Naive thymus-derived CD4-positive, alpha-beta T cell (primary cell): Measurements from ENCODE around the gene DIS3L2. TPM values are rescaled to one million over a fixed set of nuclear protein-coding genes. Genes with fewer than 3 reads are reported as not detected.
"Not testable (repeated sequence)": the region's sequence is repeated elsewhere in the genome, so short reads cannot be mapped to it uniquely, and the experiment has no call there.

Experiments used
- ATAC-seq: fragments of 150-1000 bp; cut with Tn5 transposase; 2 replicates; pipeline ENCODE4 v1.10.0; 2021; ENCODE audit warnings: mild to moderate bottlenecking, moderate library complexity
- CTCF ChIA-PET: fragments of 350-600 bp; sonication (Branson Sonifier 250); formaldehyde crosslinking; loops from one replicate; lab custom pipeline; 2021; ENCODE audit warnings: antibody characterized with exemption; lab: Charles Lee
- POLR2A ChIA-PET: fragments of 350-600 bp; sonication (Branson Sonifier 250); formaldehyde crosslinking; loops from one replicate; lab custom pipeline; 2021; ENCODE audit warnings: antibody characterized with exemption, inconsistent platforms; lab: Charles Lee
- DNase-seq, 9 donors: peaks; one replicate each; pipeline versions ENCODE4 v3.0.0 to v3.0.0-alpha.2; 2020 to 2022; ENCODE audit warnings: mixed read lengths in 1 of 9
- H3K27ac ChIP-seq: one replicate; pipeline ENCODE4 v1.7.0; 2013; ENCODE audit warnings: mild to moderate bottlenecking, low read depth, low read length, moderate library complexity
- H3K27me3 ChIP-seq, 2 donors: one replicate each; pipeline ENCODE4 v1.7.0; 2013; ENCODE audit warnings: low read length in 2 of 2, mild to moderate bottlenecking in 2 of 2, moderate library complexity in 2 of 2; ENCODE audit not compliant: control insufficient read depth in 2 of 2, insufficient read depth in 2 of 2
- H3K36me3 ChIP-seq, 3 experiments: 1 replicate in 2 of 3; 2 replicates in 1 of 3; pipeline ENCODE4 v1.7.0; 2013; ENCODE audit warnings: low read length in 3 of 3, mild to moderate bottlenecking in 3 of 3, moderate library complexity in 1 of 3; ENCODE audit not compliant: insufficient read depth in 3 of 3, control insufficient read depth in 2 of 3
- H3K4me1 ChIP-seq, 2 donors: one replicate each; pipeline ENCODE4 v1.7.0; 2013; ENCODE audit warnings: low read length in 2 of 2, mild to moderate bottlenecking in 2 of 2, moderate library complexity in 1 of 2; ENCODE audit not compliant: control insufficient read depth in 2 of 2, insufficient read depth in 2 of 2
- H3K4me3 ChIP-seq: 2 replicates; pipeline ENCODE4 v1.7.0; 2013; ENCODE audit warnings: mild to moderate bottlenecking, low read length
- H3K9me3 ChIP-seq, 3 experiments: 1 replicate in 2 of 3; 2 replicates in 1 of 3; pipeline ENCODE4 v1.7.0; 2013; ENCODE audit warnings: low read length in 3 of 3; ENCODE audit not compliant: control insufficient read depth in 2 of 3
- H3K27ac Mint-ChIP-seq, 9 donors: one replicate each; pipeline ENCODE4 v1.8.0; 2020 to 2022; ENCODE audit warnings: mixed read lengths in 9 of 9, mild to moderate bottlenecking in 8 of 9, moderate library complexity in 5 of 9, inconsistent platforms in 2 of 9
- H3K27me3 Mint-ChIP-seq, 5 donors: one replicate each; pipeline ENCODE4 v1.8.0; 2021 to 2022; ENCODE audit warnings: mixed read lengths in 5 of 5, mild to moderate bottlenecking in 1 of 5
- H3K36me3 Mint-ChIP-seq, 5 donors: one replicate each; pipeline ENCODE4 v1.8.0; 2020 to 2022; ENCODE audit warnings: mixed read lengths in 5 of 5, mild to moderate bottlenecking in 3 of 5, inconsistent platforms in 1 of 5
- H3K4me1 Mint-ChIP-seq, 7 donors: one replicate each; pipeline ENCODE4 v1.8.0; 2020 to 2022; ENCODE audit warnings: mixed read lengths in 7 of 7, mild to moderate bottlenecking in 3 of 7, inconsistent platforms in 1 of 7
- H3K4me3 Mint-ChIP-seq, 10 donors: one replicate each; pipeline ENCODE4 v1.8.0; 2020 to 2022; ENCODE audit warnings: mild to moderate bottlenecking in 10 of 10, mixed read lengths in 10 of 10, moderate library complexity in 6 of 10, inconsistent platforms in 2 of 10
- H3K9me3 Mint-ChIP-seq, 11 donors: one replicate each; pipeline ENCODE4 v1.8.0; 2020 to 2022; ENCODE audit warnings: mixed read lengths in 11 of 11, mild to moderate bottlenecking in 4 of 11, inconsistent platforms in 1 of 11, moderate library complexity in 1 of 11
- intact Hi-C, 2 donors: fragments of 100-400 bp; cut with micrococcal nuclease; formaldehyde crosslinking; loops; one replicate each; pipeline ENCODE4 v1.15.1; 2023
- polyA plus RNA-seq, 2 donors: library from polyadenylated mRNA; unstranded; fragments of 300-500 nt; fragmentation: Illumina TruSeq; gene quantifications; one replicate each; pipeline ENCODE4 v1.2.3, GENCODE V29; 2021
- total RNA-seq, 6 experiments: library from RNA in 5 of 6; stranded (reverse) in 5 of 6; gene quantifications; 1 replicate in 5 of 6; 2 replicates in 1 of 6; pipeline ENCODE4 v1.2.3 and lab custom pipeline; 2021 to 2026

DIS3L2 gene
- total and polyA plus RNA-seq, 7 experiments from 2014 or later = 17.9 to 78.4 (median 59.7) TPM

DNA sequence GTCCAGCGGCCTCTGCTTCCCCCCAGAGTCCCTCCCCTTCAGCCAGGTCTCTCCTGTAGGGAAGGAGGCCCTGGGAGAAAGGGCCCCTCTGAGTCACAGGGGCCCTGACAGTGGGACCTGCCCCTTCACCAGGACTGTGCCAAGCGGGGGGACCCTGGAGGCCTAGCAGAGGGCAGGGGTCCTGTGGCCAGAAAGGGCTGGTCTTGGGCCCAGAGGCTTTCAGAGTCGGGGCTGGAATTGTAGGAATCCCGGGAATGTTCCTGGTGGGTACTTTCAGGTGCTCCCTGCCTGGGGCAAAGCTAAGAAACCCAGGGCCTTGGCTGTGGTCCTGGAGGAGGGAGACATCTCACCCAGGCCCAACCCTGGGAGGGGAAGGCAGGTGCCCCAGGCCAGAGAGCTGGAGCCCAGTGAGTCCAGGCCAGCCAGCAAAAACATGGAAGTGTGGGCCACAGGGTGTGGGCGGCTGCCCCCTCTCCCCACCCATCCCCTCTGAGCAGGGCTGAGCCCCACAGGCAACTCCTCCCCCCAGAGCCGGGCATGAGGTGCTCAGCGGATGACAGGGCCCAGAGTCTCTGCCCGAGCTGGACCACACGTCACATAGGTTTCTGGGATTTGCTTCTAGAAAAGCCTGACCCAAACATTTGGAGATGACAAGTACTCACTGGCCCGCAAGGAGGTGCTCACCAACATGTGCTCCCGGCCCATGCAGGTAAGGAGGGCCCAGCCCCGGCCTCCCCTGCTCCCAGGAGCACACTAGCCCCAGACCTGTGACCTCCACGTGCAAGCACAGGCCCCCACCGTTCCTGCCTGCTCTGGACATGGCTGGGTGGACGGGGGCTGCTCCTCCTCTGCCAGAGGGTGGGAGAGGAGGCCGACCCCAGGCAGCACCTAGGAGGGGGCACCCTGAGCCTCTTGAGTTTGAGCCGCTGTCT lies 368.8 kb downstream of the DIS3L2 start:
- Histone ChIP-seq H3K9me3 (no peaks in the 10 kb centered on the region), H3K36me3 (peaks cover 0 to 6% (median 0%) of the 10 kb centered on the region in 3 experiments), H3K27me3 (no peaks in the 10 kb centered on the region), H3K27ac (no peak overlapping the region), H3K4me1 (no peaks in the 10 kb centered on the region), H3K4me3 (no peak overlapping the region)
- Mint-ChIP-seq H3K27ac (no peak overlapping the region), H3K9me3 (no peaks in the 10 kb centered on the region), H3K4me3 (no peak overlapping the region), H3K4me1 (peaks cover 2 to 14% (median 6%) of the 10 kb centered on the region in 7 donors), H3K27me3 (no peaks in the 10 kb centered on the region), H3K36me3 (no peaks in the 10 kb centered on the region)
- intact Hi-C loops = no loop called here
- DNase-seq (no peak), ATAC-seq (no peak)
- POLR2A ChIA-PET = interaction anchor here (0.6 kb wide), 1 partner anchor 174 kb away, joined by 3 read pairs; no protein-coding TSS in a partner anchor
- CTCF ChIA-PET = no interaction called here

DNA sequence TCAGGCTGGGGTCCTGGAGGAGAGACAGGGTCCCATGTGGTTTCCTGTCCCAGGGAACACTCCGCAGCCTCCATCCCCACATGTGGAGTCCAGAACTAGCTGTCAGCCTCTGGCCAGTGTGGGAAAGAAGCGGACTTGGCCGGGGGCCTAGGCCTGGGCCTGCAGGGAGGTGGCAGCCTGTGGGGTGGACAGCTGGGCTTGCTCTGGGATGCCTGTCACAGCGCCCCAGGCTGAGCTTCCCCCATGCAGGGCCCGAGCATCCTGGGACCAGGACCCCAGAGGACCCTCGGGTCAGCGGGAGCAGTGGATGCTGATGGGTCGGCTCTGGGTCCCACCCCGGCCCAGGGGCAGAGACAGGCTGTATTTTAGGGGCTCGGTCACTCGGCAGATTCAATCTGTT lies 369.5 kb downstream of the DIS3L2 start:
- DNase-seq, H3K36me3 ChIP-seq, H3K27me3 Mint-ChIP-seq, H3K27ac Mint-ChIP-seq, H3K9me3 Mint-ChIP-seq, H3K27me3 ChIP-seq, H3K27ac ChIP-seq, POLR2A ChIA-PET, intact Hi-C loops, CTCF ChIA-PET, H3K4me1 ChIP-seq, ATAC-seq, H3K9me3 ChIP-seq, H3K4me3 ChIP-seq, H3K36me3 Mint-ChIP-seq, H3K4me3 Mint-ChIP-seq: not testable (repeated sequence)
- peaks cover 2 to 14% (median 6%) of the 10 kb centered on the region in 7 donors for H3K4me1 Mint-ChIP-seq

DNA sequence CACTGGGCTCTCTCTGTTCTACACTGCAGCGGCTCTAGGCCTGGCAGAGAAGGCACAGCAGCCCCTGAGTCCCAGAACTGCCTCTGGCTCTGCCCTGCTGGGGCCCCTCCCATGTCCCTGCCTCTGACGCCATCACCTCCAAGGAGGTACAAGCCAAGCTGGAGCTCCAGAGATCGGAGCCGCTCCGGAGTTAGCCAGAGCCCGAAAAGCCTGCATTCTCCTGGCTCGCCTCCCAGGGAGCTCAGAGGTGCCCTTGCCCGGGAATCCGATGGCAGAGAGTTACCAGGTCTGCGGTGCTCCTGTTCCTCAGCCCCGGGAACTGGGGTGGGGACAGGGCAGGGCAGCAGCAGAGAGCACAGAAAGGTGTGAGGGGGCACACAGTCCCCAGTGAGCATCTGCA lies 370.1 kb downstream of the DIS3L2 start:
- H3K27me3 Mint-ChIP-seq, POLR2A ChIA-PET, H3K4me3 Mint-ChIP-seq, H3K27ac ChIP-seq, H3K27me3 ChIP-seq, DNase-seq, ATAC-seq, intact Hi-C loops, H3K4me3 ChIP-seq, H3K36me3 Mint-ChIP-seq, H3K9me3 Mint-ChIP-seq, CTCF ChIA-PET, H3K27ac Mint-ChIP-seq, H3K9me3 ChIP-seq, H3K4me1 ChIP-seq: not testable (repeated sequence)
- H3K36me3 ChIP-seq = peaks cover 0 to 13% (median 0%) of the 10 kb centered on the region in 3 experiments
- peaks cover 2 to 10% (median 6%) of the 10 kb centered on the region in 7 donors for H3K4me1 Mint-ChIP-seq

- intact Hi-C loops, H3K27ac Mint-ChIP-seq, H3K27ac ChIP-seq, H3K27me3 Mint-ChIP-seq, H3K9me3 Mint-ChIP-seq, H3K4me1 ChIP-seq, H3K9me3 ChIP-seq, H3K4me1 Mint-ChIP-seq, H3K4me3 Mint-ChIP-seq, CTCF ChIA-PET, H3K36me3 Mint-ChIP-seq, ATAC-seq, H3K27me3 ChIP-seq, DNase-seq, H3K4me3 ChIP-seq, POLR2A ChIA-PET: not testable (repeated sequence)
- H3K36me3 ChIP-seq = peaks cover 0 to 13% (median 0%) of the 10 kb centered on the region in 3 experiments
Measured at GRCh38 chr2:232332244-232332939, 370.9 kb downstream of the DIS3L2 start.

DNA sequence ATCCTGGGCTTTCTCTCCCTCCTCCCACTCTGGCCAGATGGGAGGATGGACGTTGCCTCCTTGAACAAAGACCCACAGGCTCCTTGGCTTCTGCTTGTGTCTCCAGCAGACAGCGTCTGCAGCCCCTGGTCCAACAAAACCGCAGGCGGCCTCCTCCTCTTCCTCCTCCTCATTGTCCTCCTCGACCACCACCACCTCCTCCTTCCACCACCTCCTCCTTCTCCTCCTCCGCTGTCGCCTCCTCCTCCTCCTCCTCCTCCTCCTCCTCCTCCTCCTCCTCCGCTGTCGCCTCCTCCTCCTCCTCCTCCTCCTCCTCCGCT lies 371.4 kb downstream of the DIS3L2 start:
- DNase-seq = no peak
- H3K4me3 Mint-ChIP-seq = no peak overlapping the region
- no peak overlapping the region for H3K4me3 ChIP-seq
- H3K27me3 Mint-ChIP-seq = no peaks in the 10 kb centered on the region
- CTCF ChIA-PET = no interaction called here
- H3K9me3 Mint-ChIP-seq = no peaks in the 10 kb centered on the region
- intact Hi-C loops = no loop called here
- POLR2A ChIA-PET = no interaction called here
- no peaks in the 10 kb centered on the region for H3K4me1 Mint-ChIP-seq
- peaks cover 0 to 13% (median 0%) of the 10 kb centered on the region in 3 experiments for H3K36me3 ChIP-seq
- no peaks in the 10 kb centered on the region for H3K9me3 ChIP-seq
- no peak overlapping the region for H3K27ac ChIP-seq
- no peak for ATAC-seq
- H3K27ac Mint-ChIP-seq = no peak overlapping the region
- no peaks in the 10 kb centered on the region for H3K4me1 ChIP-seq
- no peaks in the 10 kb centered on the region for H3K36me3 Mint-ChIP-seq
- no peaks in the 10 kb centered on the region for H3K27me3 ChIP-seq

DNA sequence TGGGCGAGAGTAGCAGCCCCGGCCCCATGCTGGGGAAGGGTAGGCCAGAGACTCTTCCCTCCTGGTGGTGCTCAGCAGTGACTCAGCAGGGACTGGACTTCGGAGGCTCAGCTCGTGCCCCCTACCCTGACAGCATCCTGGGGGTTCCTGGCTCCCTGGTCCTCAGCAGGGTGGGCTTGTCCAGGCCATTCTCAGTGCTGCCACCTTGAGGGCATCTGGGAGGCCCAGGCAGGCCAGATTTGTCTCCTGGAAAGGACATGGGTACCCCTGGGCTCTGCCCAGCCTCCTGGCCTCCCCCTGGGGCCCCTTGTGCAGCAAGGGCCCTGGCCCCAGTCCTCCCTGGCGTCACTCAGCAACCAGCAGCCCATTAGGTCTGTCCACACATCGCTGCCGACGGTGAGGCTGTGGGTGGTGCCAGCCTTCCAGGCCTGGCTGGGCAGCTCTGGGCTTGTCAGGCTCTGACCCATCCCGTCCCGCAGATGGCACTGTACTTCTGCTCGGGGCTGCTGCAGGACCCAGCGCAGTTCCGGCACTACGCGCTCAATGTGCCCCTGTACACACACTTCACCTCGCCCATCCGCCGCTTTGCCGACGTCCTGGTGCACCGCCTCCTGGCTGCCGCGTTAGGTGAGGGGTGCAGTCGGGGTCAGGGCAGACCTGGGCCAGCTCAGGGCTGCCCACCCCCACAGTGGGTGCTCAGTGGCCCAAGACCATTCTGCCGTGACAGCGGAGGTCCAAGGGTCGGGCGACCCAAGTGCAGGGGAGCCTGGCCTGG lies 372.0 kb downstream of the DIS3L2 start:
- Histone ChIP-seq H3K27ac (no peak overlapping the region), H3K36me3 (peaks cover 0 to 13% (median 0%) of the 10 kb centered on the region in 3 experiments), H3K4me3 (no peak overlapping the region), H3K9me3 (no peaks in the 10 kb centered on the region), H3K4me1 (no peaks in the 10 kb centered on the region), H3K27me3 (no peaks in the 10 kb centered on the region)
- peak in 1 of 9 donors; percentile 2 for DNase-seq
- intact Hi-C loops = no loop called here
- no peaks in the 10 kb centered on the region for H3K4me1 Mint-ChIP-seq
- H3K36me3 Mint-ChIP-seq = no peaks in the 10 kb centered on the region
- H3K27ac Mint-ChIP-seq = no peak overlapping the region
- H3K27me3 Mint-ChIP-seq = no peaks in the 10 kb centered on the region
- POLR2A ChIA-PET = no interaction called here
- H3K4me3 Mint-ChIP-seq = no peak overlapping the region
- CTCF ChIA-PET = no interaction called here
- no peak for ATAC-seq
- no peaks in the 10 kb centered on the region for H3K9me3 Mint-ChIP-seq
